ENCODE measurements around the gene CAMK2D. TPM values are rescaled to one million over a fixed set of nuclear protein-coding genes. Genes with fewer than 3 reads are reported as not detected.

The CAMK2D gene
- total RNA-seq, 1 experiment from 2014 or later, result 9.0 TPM

- no peak for DNase-seq
- H3K79me1 ChIP-seq (ENCODE audit: insufficient read depth, low read depth, low read length, poor library complexity, severe bottlenecking), result no peaks in the 10 kb centered on the region
- H3K27me3 ChIP-seq (ENCODE audit: insufficient read depth, low read length), result no peaks in the 10 kb centered on the region
- peaks cover 7 to 9% of the 10 kb centered on the region in 2 experiments for H3K4me1 Mint-ChIP-seq
- no peak overlapping the region for H4K5ac ChIP-seq (ENCODE audit: insufficient read length, low read depth, low read length)
- no peak overlapping the region for H3K27ac Mint-ChIP-seq
- no peak overlapping the region for H2BK120ac ChIP-seq (ENCODE audit: low read depth, low read length, poor library complexity, severe bottlenecking)
- H4K20me1 ChIP-seq (ENCODE audit: control insufficient read depth, insufficient read depth, insufficient read length), result no peaks in the 10 kb centered on the region
- no peak overlapping the region for H4K8ac ChIP-seq (replicated peaks; ENCODE audit: insufficient read length, low read depth, low read length)
- no peak overlapping the region for H2AFZ ChIP-seq (ENCODE audit: low read length)
- H3K4me2 ChIP-seq (ENCODE audit: insufficient read depth, insufficient read length, low read length), result no peak overlapping the region
- no peaks in the 10 kb centered on the region for H3K4me1 ChIP-seq (ENCODE audit: insufficient read depth, low read length)
- no peak overlapping the region for H3T11ph ChIP-seq (ENCODE audit: low read length)
- H3K9me3 ChIP-seq (ENCODE audit: control insufficient read depth, low read depth, low read length), result no peaks in the 10 kb centered on the region
- no peak overlapping the region for H3K23ac ChIP-seq (ENCODE audit: insufficient read length, low read depth, low read length)
- H2BK12ac ChIP-seq (ENCODE audit: insufficient read length, low read depth, low read length), result no peak overlapping the region
- no peak overlapping the region for H3K27ac ChIP-seq (ENCODE audit: insufficient read length, low read depth, low read length)
- H3K27me3 Mint-ChIP-seq (ENCODE audit: low read depth), result no peaks in the 10 kb centered on the region
- H2BK20ac ChIP-seq (ENCODE audit: low read depth, low read length, poor library complexity, severe bottlenecking), result no peak overlapping the region
- no peaks in the 10 kb centered on the region for H3K36me3 Mint-ChIP-seq (ENCODE audit: insufficient read depth in 1 of 3, low read depth in 3 of 3)
- no peak overlapping the region for H3K4me3 Mint-ChIP-seq
- no peak overlapping the region for H2BK15ac ChIP-seq (ENCODE audit: low read depth, low read length)
- H2BK5ac ChIP-seq (ENCODE audit: insufficient read length, low read length), result no peak overlapping the region
- H2AK5ac ChIP-seq (ENCODE audit: insufficient read length, low read length), result no peak overlapping the region
- no peak overlapping the region for H3K18ac ChIP-seq (ENCODE audit: insufficient read length, low read depth, low read length)
- H3K9ac ChIP-seq (ENCODE audit: extremely low read depth, insufficient read length, low read length), result no peak overlapping the region
- H3K23me2 ChIP-seq (ENCODE audit: insufficient read length, low read depth, low read length, poor library complexity, severe bottlenecking), result no peaks in the 10 kb centered on the region
- H3K9me3 Mint-ChIP-seq, result no peaks in the 10 kb centered on the region
- H3K79me2 ChIP-seq (ENCODE audit: insufficient read depth, low read length), result no peaks in the 10 kb centered on the region
- no peak overlapping the region for H4K91ac ChIP-seq (ENCODE audit: insufficient read length, low read depth, low read length)
- no peak overlapping the region for H3K4ac ChIP-seq (ENCODE audit: low read depth, low read length)
- TF ChIP-seq CTCF (conservative IDR thresholded peaks at IDR 0.05), result no peak
- no CpG with 5 or more reads among the region's 1 CpG for WGBS (ENCODE audit: extremely low coverage, insufficient read length, low lambda C conversion rate)
- H3K14ac ChIP-seq (ENCODE audit: insufficient read depth, low read length), result no peak overlapping the region
- H3K56ac ChIP-seq (ENCODE audit: insufficient read length, low read depth, low read length), result no peak overlapping the region
Observed at GRCh38 chr4:113548303-113548702, 213.2 kb downstream of the CAMK2D start.
